ENCODE data around the gene PRDM2. TPM values are rescaled to one million over a fixed set of nuclear protein-coding genes. Genes with fewer than 3 reads are reported as not detected.

Gene PRDM2
- total and polyA plus RNA-seq, 11 donors = 16.1 to 52.7 (median 36.3) TPM

GRCh38 chr1:13760921-13761320 is 60.9 kb downstream of the PRDM2 start:
- DNase-seq = no peak
- intact Hi-C loops (cut with DNase I) = no loop called here
- Histone ChIP-seq H3K4me1 (peaks cover 9 to 94% (median 72%) of the 10 kb centered on the region in 12 donors), H3K27me3 (no peaks in the 10 kb centered on the region), H3K36me3 (no peaks in the 10 kb centered on the region), H3K4me3 (no peak overlapping the region), H3K27ac (no peak overlapping the region), H3K9me3 (no peaks in the 10 kb centered on the region)
- TF ChIP-seq CTCF (IDR thresholded peaks at IDR 0.05) = no peak
- no peak for TF ChIP-seq POLR2A (IDR thresholded peaks at IDR 0.05)
- ATAC-seq = no peak
- 71 to 82% (median 79%) methylated on average over 5 of the region's 5 CpGs for WGBS, 4 donors

- H3K36me3 ChIP-seq = no peaks in the 10 kb centered on the region
- ATAC-seq (no peak), DNase-seq (no peak)
- no peak overlapping the region for H3K4me3 ChIP-seq
- TF ChIP-seq POLR2A (IDR thresholded peaks at IDR 0.05) = no peak
- TF ChIP-seq CTCF (IDR thresholded peaks at IDR 0.05) = no peak
- no peaks in the 10 kb centered on the region for H3K27me3 ChIP-seq
- 86 to 90% (median 87%) methylated on average over 9 of the region's 9 CpGs for WGBS, 4 donors
- peaks cover 7 to 84% (median 66%) of the 10 kb centered on the region in 12 donors for H3K4me1 ChIP-seq
- intact Hi-C loops (cut with DNase I) = no loop called here
- no peaks in the 10 kb centered on the region for H3K9me3 ChIP-seq
- H3K27ac ChIP-seq = no peak overlapping the region
Observed at GRCh38 chr1:13761883-13762282, 61.9 kb downstream of the PRDM2 start.

GRCh38 chr1:13762642-13763041 is 62.7 kb downstream of the PRDM2 start:
- no peak for TF ChIP-seq CTCF (IDR thresholded peaks at IDR 0.05)
- TF ChIP-seq POLR2A (IDR thresholded peaks at IDR 0.05) = no peak
- Histone ChIP-seq H3K27me3 (no peaks in the 10 kb centered on the region), H3K27ac (no peak overlapping the region), H3K36me3 (no peaks in the 10 kb centered on the region), H3K4me3 (no peak overlapping the region), H3K9me3 (no peaks in the 10 kb centered on the region), H3K4me1 (peaks cover 0 to 77% (median 58%) of the 10 kb centered on the region in 12 donors)
- DNase-seq (no peak), ATAC-seq (no peak)
- intact Hi-C loops (cut with DNase I) = no loop called here
- 78 to 87% (median 83%) methylated on average over 7 to 8 of the region's 8 CpGs for WGBS, 4 donors

GRCh38 chr1:13763222-13763621 is 63.2 kb downstream of the PRDM2 start:
- DNase-seq (no peak), ATAC-seq (no peak)
- Histone ChIP-seq H3K36me3 (no peaks in the 10 kb centered on the region), H3K27me3 (no peaks in the 10 kb centered on the region), H3K9me3 (no peaks in the 10 kb centered on the region), H3K4me3 (no peak overlapping the region), H3K27ac (no peak overlapping the region), H3K4me1 (peaks cover 0 to 71% (median 53%) of the 10 kb centered on the region in 12 donors)
- TF ChIP-seq POLR2A (IDR thresholded peaks at IDR 0.05) (no peak), CTCF (IDR thresholded peaks at IDR 0.05) (no peak)
- 70 to 78% (median 73%) methylated on average over 2 of the region's 2 CpGs for WGBS, 4 donors
- intact Hi-C loops (cut with DNase I) = no loop called here

Data from heart left ventricle (tissue), 16 donors.